Suprapubic skin (tissue), 3 donors: ENCODE measurements around the gene ZNF555.

Source experiments
- EP300 ChIP-seq: sonication (generic); formaldehyde crosslinking; IDR thresholded peaks from one replicate; pipeline ENCODE4 v1.6.1; 2017; ENCODE audit warnings: antibody characterized with exemption
- TF ChIP-seq, protein P1 (sequence below), 2 donors: fragments of 200-600 bp in 1 of 2; fragments of 450-650 bp in 1 of 2; sonication (generic) in 1 of 2; IDR thresholded peaks; one replicate each; pipeline ENCODE4 v1.5.1; 2016 to 2019; ENCODE audit warnings: antibody characterized with exemption in 2 of 2, mild to moderate bottlenecking in 1 of 2, moderate library complexity in 1 of 2

DNA sequence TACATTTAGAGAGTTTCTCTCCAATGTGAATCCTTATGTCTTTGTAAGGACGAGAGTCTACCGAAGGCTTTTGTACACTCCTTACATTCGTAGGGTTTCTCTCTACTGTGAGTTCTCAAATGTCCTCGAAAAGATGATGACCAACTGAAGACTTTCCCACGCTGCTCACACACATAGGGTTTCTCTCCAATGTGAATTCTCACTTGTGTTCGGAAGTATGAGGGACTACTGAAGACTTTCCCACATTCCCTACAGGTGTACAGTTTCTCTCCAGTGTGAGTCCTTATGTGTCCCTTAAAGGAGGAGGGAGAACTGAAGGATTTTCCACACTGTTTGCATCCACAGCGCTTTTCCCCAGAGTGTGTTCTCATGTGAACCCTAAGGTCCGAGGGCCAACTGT lies 55.4 kb downstream of the ZNF555 start:
- TF ChIP-seq EP300, result no peak
- TF ChIP-seq, protein P1, sequence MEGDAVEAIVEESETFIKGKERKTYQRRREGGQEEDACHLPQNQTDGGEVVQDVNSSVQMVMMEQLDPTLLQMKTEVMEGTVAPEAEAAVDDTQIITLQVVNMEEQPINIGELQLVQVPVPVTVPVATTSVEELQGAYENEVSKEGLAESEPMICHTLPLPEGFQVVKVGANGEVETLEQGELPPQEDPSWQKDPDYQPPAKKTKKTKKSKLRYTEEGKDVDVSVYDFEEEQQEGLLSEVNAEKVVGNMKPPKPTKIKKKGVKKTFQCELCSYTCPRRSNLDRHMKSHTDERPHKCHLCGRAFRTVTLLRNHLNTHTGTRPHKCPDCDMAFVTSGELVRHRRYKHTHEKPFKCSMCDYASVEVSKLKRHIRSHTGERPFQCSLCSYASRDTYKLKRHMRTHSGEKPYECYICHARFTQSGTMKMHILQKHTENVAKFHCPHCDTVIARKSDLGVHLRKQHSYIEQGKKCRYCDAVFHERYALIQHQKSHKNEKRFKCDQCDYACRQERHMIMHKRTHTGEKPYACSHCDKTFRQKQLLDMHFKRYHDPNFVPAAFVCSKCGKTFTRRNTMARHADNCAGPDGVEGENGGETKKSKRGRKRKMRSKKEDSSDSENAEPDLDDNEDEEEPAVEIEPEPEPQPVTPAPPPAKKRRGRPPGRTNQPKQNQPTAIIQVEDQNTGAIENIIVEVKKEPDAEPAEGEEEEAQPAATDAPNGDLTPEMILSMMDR (IDR thresholded peaks at IDR 0.05), result no peak
